Activated CD4-positive, alpha-beta T cell treated with anti-CD3 and anti-CD28 coated beads, Interleukin-2, amount 10 ng/mL, durations not matched to agents 7 days and 5 days (primary cell): ENCODE results near the gene RETREG3. TPM values are rescaled to one million over a fixed set of nuclear protein-coding genes. Genes with fewer than 3 reads are reported as not detected.
"Not testable (repeated sequence)": the region's sequence is repeated elsewhere in the genome, so short reads cannot be mapped to it uniquely, and the experiment has no call there.

Experiments used
- CTCF ChIA-PET: fragments of 350-600 bp; sonication (Branson Sonifier 250); formaldehyde crosslinking; loops from one replicate; lab custom pipeline; 2021; ENCODE audit warnings: antibody characterized with exemption; lab: Charles Lee
- POLR2A ChIA-PET: fragments of 350-600 bp; sonication (Branson Sonifier 250); formaldehyde crosslinking; loops from one replicate; lab custom pipeline; 2021; ENCODE audit warnings: antibody characterized with exemption; lab: Charles Lee
- DNase-seq: peaks from one replicate; pipeline ENCODE4 v3.0.0-alpha.2; 2020
- H3K27ac Mint-ChIP-seq: one replicate; pipeline ENCODE4 v1.8.0; 2021; ENCODE audit warnings: mild to moderate bottlenecking, moderate library complexity, mixed read lengths
- H3K27me3 Mint-ChIP-seq: one replicate; pipeline ENCODE4 v1.8.0; 2021; ENCODE audit warnings: mixed read lengths
- H3K36me3 Mint-ChIP-seq: one replicate; pipeline ENCODE4 v1.8.0; 2021; ENCODE audit warnings: low read depth, mixed read lengths
- H3K4me1 Mint-ChIP-seq: one replicate; pipeline ENCODE4 v1.8.0; 2021; ENCODE audit warnings: mixed read lengths
- H3K4me3 Mint-ChIP-seq: one replicate; pipeline ENCODE4 v1.8.0; 2021; ENCODE audit warnings: mild to moderate bottlenecking, moderate library complexity, mixed read lengths
- H3K9me3 Mint-ChIP-seq: one replicate; pipeline ENCODE4 v1.8.0; 2021; ENCODE audit warnings: mixed read lengths
- total RNA-seq, 2 experiments: library from RNA; stranded (reverse); gene quantifications; one replicate each; pipeline ENCODE4 v1.2.3, GENCODE V29; 2021

The RETREG3 gene
- total RNA-seq, 2 experiments from 2014 or later: 60.2 to 65.9 TPM

- Mint-ChIP-seq H3K36me3 (peaks cover 7% of the 10 kb centered on the region), H3K9me3 (no peaks in the 10 kb centered on the region), H3K4me1 (peaks cover 34% of the 10 kb centered on the region), H3K27me3 (no peaks in the 10 kb centered on the region), H3K4me3 (peak overlapping the region; percentile 87), H3K27ac (peak overlapping the region; percentile 91)
- DNase-seq: no peak
- CTCF ChIA-PET: interaction anchor here (0.8 to 2.1 kb wide), 9 partner anchors 10 to 70 kb away, joined by 3 to 13 read pairs (median 3); partner anchors contain the start of genes NAGLU and PSMC3IP
- POLR2A ChIA-PET: no interaction called here
Measured at GRCh38 chr17:42553866-42554249, 55.3 kb downstream of the RETREG3 start.

- DNase-seq: no peak
- ChIA-PET POLR2A (no interaction called here), CTCF (interaction anchor here (0.5 to 2.1 kb wide), 7 partner anchors 12 to 69 kb away, joined by 3 to 9 read pairs (median 3); partner anchors contain the start of genes NAGLU and PSMC3IP)
- Mint-ChIP-seq H3K4me1 (peaks cover 37% of the 10 kb centered on the region), H3K27me3 (no peaks in the 10 kb centered on the region), H3K4me3 (peak overlapping the region; percentile 87), H3K36me3 (peaks cover 7% of the 10 kb centered on the region), H3K9me3 (no peaks in the 10 kb centered on the region), H3K27ac (peak overlapping the region; percentile 91)
Measured at GRCh38 chr17:42553161-42553818, 55.9 kb downstream of the RETREG3 start.

- H3K36me3 Mint-ChIP-seq, H3K9me3 Mint-ChIP-seq, H3K27me3 Mint-ChIP-seq, DNase-seq, POLR2A ChIA-PET: not testable (repeated sequence)
- CTCF ChIA-PET: interaction anchor here (0.5 kb wide), 1 partner anchor 62 kb away, joined by 3 read pairs; no protein-coding TSS in a partner anchor
- Mint-ChIP-seq H3K4me3 (peak within 1 kb of the TSS; percentile 87), H3K4me1 (peaks cover 37% of the 10 kb centered on the region), H3K27ac (peak within 1 kb of the TSS; percentile 91)
Measured at GRCh38 chr17:42552736-42553135, 56.4 kb downstream of the RETREG3 start, which contains the start of gene HSD17B1. Gene HSD17B1, plus strand, starts transcription at chr17:42552923. Its CDS starts 11 bp downstream, at chr17:42552934.

- POLR2A ChIA-PET: no interaction called here
- Mint-ChIP-seq H3K36me3 (peaks cover 6% of the 10 kb centered on the region), H3K9me3 (no peaks in the 10 kb centered on the region), H3K27ac (no peak overlapping the region), H3K4me1 (peaks cover 21% of the 10 kb centered on the region), H3K27me3 (no peaks in the 10 kb centered on the region), H3K4me3 (peak overlapping the region; percentile 40)
- CTCF ChIA-PET: interaction anchor here (1.4 to 1.7 kb wide), 4 partner anchors 9 to 29 kb away, joined by 4 to 10 read pairs (median 6); partner anchors contain the start of gene NAGLU
- DNase-seq: no peak
Measured at GRCh38 chr17:42548993-42549755, 60.0 kb downstream of the RETREG3 start.

- Mint-ChIP-seq H3K27ac (no peak overlapping the region), H3K4me3 (peak overlapping the region; percentile 52), H3K4me1 (peaks cover 16% of the 10 kb centered on the region), H3K27me3 (no peaks in the 10 kb centered on the region), H3K36me3 (peaks cover 3% of the 10 kb centered on the region), H3K9me3 (no peaks in the 10 kb centered on the region)
- ChIA-PET CTCF (interaction anchor here (1.1 to 1.7 kb wide), 5 partner anchors 10 to 30 kb away, joined by 3 to 10 read pairs (median 5); partner anchors contain the start of gene NAGLU), POLR2A (no interaction called here)
- peak; percentile 83 for DNase-seq
Measured at GRCh38 chr17:42548070-42548837, 60.9 kb downstream of the RETREG3 start.

- CTCF ChIA-PET: interaction anchor here (0.5 to 1.7 kb wide), 7 partner anchors 11 to 737 kb away, joined by 3 to 10 read pairs (median 4); partner anchors contain the start of gene NAGLU
- no peak for DNase-seq
- Mint-ChIP-seq H3K27me3 (no peaks in the 10 kb centered on the region), H3K4me1 (peaks cover 15% of the 10 kb centered on the region), H3K9me3 (no peaks in the 10 kb centered on the region), H3K27ac (no peak overlapping the region), H3K36me3 (peaks cover 3% of the 10 kb centered on the region), H3K4me3 (no peak overlapping the region)
- POLR2A ChIA-PET: no interaction called here
Measured at GRCh38 chr17:42547698-42548069, 61.5 kb downstream of the RETREG3 start.

- Mint-ChIP-seq H3K4me1 (peaks cover 13% of the 10 kb centered on the region), H3K4me3 (no peak overlapping the region), H3K9me3 (no peaks in the 10 kb centered on the region), H3K27me3 (no peaks in the 10 kb centered on the region), H3K36me3 (peaks cover 3% of the 10 kb centered on the region), H3K27ac (no peak overlapping the region)
- ChIA-PET CTCF (interaction anchor here (0.5 to 1.7 kb wide), 3 partner anchors 10 to 737 kb away, joined by 3 to 10 read pairs (median 3); no protein-coding TSS in a partner anchor), POLR2A (no interaction called here)
- DNase-seq: no peak
Measured at GRCh38 chr17:42547001-42547461, 62.1 kb downstream of the RETREG3 start.

- peaks cover 21% of the 10 kb centered on the region for H3K4me1 Mint-ChIP-seq
Measured at GRCh38 chr17:42545755-42546505, 63.2 kb downstream of the RETREG3 start.

GRCh38 chr17:42544874-42545283 is 64.3 kb downstream of the RETREG3 start:
- Mint-ChIP-seq H3K27me3 (no peaks in the 10 kb centered on the region), H3K27ac (no peak overlapping the region), H3K36me3 (peaks cover 2% of the 10 kb centered on the region), H3K4me3 (no peak overlapping the region), H3K9me3 (no peaks in the 10 kb centered on the region), H3K4me1 (peaks cover 29% of the 10 kb centered on the region)
- no peak for DNase-seq
- CTCF ChIA-PET: interaction anchor here (1.2 kb wide), 1 partner anchor 34 kb away, joined by 3 read pairs; no protein-coding TSS in a partner anchor
- POLR2A ChIA-PET: no interaction called here

More at GRCh38 chr17:42545755-42546505, 63.2 kb downstream of the RETREG3 start:
- H3K4me3 Mint-ChIP-seq, H3K27me3 Mint-ChIP-seq, H3K9me3 Mint-ChIP-seq, H3K27ac Mint-ChIP-seq, H3K36me3 Mint-ChIP-seq, POLR2A ChIA-PET, DNase-seq: not testable (repeated sequence)
- CTCF ChIA-PET: interaction anchor here (1.2 kb wide), 1 partner anchor 33 kb away, joined by 3 read pairs; no protein-coding TSS in a partner anchor

GRCh38 chr17:42543190-42544079 is 65.7 kb downstream of the RETREG3 start:
- Mint-ChIP-seq H3K27me3 (no peaks in the 10 kb centered on the region), H3K4me3 (no peak overlapping the region), H3K9me3 (no peaks in the 10 kb centered on the region), H3K36me3 (peaks cover 9% of the 10 kb centered on the region), H3K4me1 (peaks cover 26% of the 10 kb centered on the region), H3K27ac (no peak overlapping the region)
- ChIA-PET CTCF (interaction anchor here (1.2 to 1.4 kb wide), 3 partner anchors 9 to 34 kb away, joined by 3 to 4 read pairs (median 4); partner anchors contain the start of gene PSMC3IP), POLR2A (interaction anchor here (0.6 kb wide), 1 partner anchor 249 kb away, joined by 3 read pairs; no protein-coding TSS in a partner anchor)
- no peak for DNase-seq
